ES-I3 (cell line): ENCODE data around the gene HAGHL.

Source experiments
- H3K36me3 ChIP-seq: 2 replicates; pipeline ENCODE4 v1.6.1; 2013; ENCODE audit warnings: mild to moderate bottlenecking, low read length, control low read depth, moderate library complexity; ENCODE audit not compliant: insufficient read depth
- H3K4me1 ChIP-seq: 2 replicates; pipeline ENCODE4 v1.6.1; 2013; ENCODE audit warnings: mild to moderate bottlenecking, control low read depth, low read length; ENCODE audit not compliant: insufficient read depth
- H3K9ac ChIP-seq: 2 replicates; pipeline ENCODE4 v1.6.1; 2013; ENCODE audit warnings: low read depth, mild to moderate bottlenecking, low read length, moderate library complexity
- H3K9me3 ChIP-seq: 2 replicates; pipeline ENCODE4 v1.6.1; 2013; ENCODE audit warnings: mild to moderate bottlenecking, low read length, moderate library complexity; ENCODE audit not compliant: control insufficient read depth, insufficient read depth

The HAGHL gene

GRCh38 chr16:695355-696089 lies 31.4 kb upstream of the HAGHL start:
- H3K36me3 ChIP-seq: no peaks in the 10 kb centered on the region
- H3K9me3 ChIP-seq: no peaks in the 10 kb centered on the region
- H3K4me1 ChIP-seq: no peaks in the 10 kb centered on the region
- peak overlapping the region; percentile 51 for H3K9ac ChIP-seq

DNA sequence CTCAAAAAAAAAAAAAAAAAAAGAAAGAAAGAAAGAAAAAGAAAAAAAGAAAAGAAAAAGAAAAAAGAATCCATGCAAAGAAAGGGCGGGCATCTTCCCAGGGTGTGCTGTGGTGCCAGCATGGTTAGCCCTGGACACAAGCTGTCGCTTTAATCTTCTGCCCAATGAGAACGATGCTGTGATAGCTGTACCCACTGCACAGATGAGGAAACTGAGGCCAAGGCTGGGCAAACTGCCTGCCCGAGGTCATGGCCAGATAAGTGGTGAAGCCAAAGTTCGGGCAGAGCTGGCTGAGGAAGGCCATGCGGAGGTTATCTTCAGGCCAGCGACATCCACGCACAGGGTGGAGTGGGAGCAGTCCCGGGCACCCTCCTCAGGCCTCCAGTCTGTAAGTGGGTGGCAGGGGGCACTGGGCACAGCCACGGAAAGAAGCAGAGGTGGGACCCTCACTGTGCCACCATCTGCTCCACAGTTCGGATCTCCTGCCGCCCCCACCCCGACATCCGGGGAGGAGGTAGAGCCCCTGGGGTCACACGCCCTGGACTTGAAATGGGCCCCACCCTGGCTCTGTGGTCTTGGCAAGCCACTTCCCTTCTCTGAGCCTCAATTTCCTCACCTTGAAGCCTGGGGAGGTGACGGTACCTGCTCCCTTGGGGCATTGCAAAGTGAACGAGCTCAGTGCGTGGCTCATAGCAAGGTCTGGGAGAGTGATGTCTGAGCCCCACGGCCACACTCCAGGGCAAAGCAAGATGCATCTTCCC lies 27.8 kb upstream of the HAGHL start:
- Histone ChIP-seq H3K4me1 (no peaks in the 10 kb centered on the region; the same call in 1 of the 2 replicates), H3K9me3 (no peaks in the 10 kb centered on the region), H3K9ac (no peak overlapping the region), H3K36me3 (no peaks in the 10 kb centered on the region)

DNA sequence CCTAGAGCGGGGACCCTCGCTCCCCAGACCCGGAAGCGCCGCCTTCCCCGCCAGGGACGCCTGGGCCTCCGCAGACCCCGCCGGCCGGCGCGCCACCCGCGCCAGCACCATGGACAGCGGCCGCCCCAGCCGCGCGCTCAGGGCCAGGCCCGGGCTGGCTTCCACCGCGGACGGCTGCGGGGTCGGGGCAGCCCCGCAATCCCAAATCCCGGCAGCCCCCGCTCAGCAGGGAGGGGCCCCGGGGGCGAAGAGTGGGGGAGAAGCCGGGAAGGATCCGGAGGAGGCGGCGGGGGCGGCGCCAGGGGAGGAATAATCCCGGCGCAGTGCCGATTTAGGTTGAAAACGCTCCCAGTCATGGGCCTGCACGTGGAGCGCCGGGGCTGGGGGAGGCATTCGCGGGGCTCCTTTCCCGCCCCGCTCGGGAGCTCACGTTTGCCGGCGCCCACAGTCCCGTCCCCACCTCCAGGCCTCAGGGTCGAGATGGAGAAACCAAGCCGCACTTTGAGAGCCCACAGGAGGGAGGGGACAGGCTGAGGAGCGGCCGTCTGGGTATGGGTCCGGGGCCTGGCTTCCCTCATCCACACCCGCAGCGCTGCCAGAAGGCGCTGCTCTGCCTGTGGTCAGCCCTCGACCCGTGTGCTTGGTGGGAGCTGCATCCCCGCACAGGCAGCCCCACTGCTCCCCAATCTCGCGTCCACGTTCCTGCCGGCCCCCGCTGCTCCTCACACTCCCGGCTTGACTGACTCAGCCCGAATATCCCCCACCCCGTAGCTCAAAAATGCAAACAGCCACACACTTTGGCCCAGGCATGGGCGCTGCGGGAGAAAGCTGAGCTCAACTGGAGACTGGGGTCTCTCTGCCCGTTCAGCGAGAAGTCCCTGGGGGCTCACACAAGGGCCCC lies 26.0 kb upstream of the HAGHL start:
- Histone ChIP-seq H3K9ac (no peak overlapping the region; the same call in 1 of the 2 replicates), H3K4me1 (no peaks in the 10 kb centered on the region; the same call in 1 of the 2 replicates), H3K9me3 (no peaks in the 10 kb centered on the region), H3K36me3 (no peaks in the 10 kb centered on the region)

GRCh38 chr16:702341-702740 lies 24.6 kb upstream of the HAGHL start:
- H3K9me3 ChIP-seq: no peaks in the 10 kb centered on the region
- H3K9ac ChIP-seq: no peak overlapping the region
- no peaks in the 10 kb centered on the region; the same call in 1 of the 2 replicates for H3K4me1 ChIP-seq
- no peaks in the 10 kb centered on the region for H3K36me3 ChIP-seq

DNA sequence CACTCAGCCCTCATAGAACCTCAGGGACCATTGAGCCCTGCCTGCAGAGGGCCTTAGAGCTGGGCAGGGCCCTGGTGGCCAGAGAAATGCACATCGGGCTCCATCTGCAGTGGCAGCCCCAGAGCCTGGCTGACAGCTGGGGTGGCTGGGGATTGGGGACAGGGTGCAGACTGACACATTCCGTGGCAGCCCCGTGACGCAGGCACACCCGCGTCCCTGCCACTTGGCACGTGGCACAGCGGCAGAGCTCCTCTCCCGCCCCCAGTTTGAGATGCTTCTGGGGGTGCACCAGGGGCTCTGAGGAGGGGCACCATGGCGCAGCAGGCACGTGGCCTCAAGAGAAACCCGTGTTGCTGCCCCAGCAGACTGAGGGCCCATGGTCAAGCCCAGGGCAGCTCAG lies 23.5 kb upstream of the HAGHL start:
- Histone ChIP-seq H3K4me1 (no peaks in the 10 kb centered on the region; the same call in 1 of the 2 replicates), H3K9ac (no peak overlapping the region), H3K9me3 (no peaks in the 10 kb centered on the region), H3K36me3 (no peaks in the 10 kb centered on the region)

- Histone ChIP-seq H3K9me3 (no peaks in the 10 kb centered on the region), H3K36me3 (no peaks in the 10 kb centered on the region), H3K4me1 (no peaks in the 10 kb centered on the region; the same call in 1 of the 2 replicates), H3K9ac (no peak overlapping the region)
Measured at GRCh38 chr16:704047-704446, 22.9 kb upstream of the HAGHL start.

- peak overlapping the region; percentile 30 for H3K9ac ChIP-seq
- H3K36me3 ChIP-seq: no peaks in the 10 kb centered on the region
- H3K4me1 ChIP-seq: peaks cover under 1% of the 10 kb centered on the region; the same call in 1 of the 2 replicates
- no peaks in the 10 kb centered on the region for H3K9me3 ChIP-seq
Measured at GRCh38 chr16:704552-705380, 22.1 kb upstream of the HAGHL start.

DNA sequence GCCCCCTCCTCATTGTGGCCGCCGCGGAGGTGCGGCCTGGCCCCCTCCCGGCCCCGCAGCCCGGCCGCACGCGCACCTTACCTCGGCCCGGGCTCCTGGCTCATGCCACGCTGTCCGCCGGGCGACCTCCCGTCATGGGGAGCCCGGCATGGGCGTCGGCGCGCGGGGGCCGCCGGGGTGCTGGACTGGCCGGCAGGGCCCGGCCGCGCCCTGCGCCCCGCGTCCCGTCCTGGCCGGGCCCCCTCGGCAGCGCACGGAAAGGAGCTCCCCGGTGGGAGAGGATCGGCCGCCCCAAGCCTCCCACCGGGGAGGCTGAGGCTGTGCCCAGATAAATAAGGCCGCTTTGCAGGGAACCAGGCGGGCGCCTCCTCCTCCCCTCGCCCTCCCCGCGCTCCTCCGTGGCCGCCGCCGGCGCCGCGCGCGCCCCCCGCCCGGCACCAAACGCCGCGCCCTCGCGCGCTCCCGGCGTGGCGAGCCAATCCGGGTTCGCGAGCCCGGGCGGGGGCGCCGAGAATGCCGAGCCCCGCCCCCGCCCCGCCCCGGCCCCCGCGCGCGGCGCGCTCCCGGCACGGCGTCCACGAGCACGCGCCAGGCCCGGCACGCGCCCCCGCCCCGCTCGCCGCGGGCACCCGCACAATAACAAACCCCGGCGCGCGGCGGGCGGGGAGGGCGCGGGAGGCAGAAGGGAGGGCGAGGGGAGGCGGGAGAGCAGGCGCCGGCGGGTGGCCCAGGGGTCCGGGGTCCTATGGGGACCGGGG lies 21.3 kb upstream of the HAGHL start, which contains the start of gene FBXL16:
FBXL16 (minus strand) TSS at position 371 of the 758 bp plus-strand sequence. CDS start 8,396 bp downstream, outside the sequence.
- H3K9me3 ChIP-seq: no peaks in the 10 kb centered on the region
- no peaks in the 10 kb centered on the region for H3K36me3 ChIP-seq
- H3K4me1 ChIP-seq: peaks cover 4% of the 10 kb centered on the region; the same call in 1 of the 2 replicates
- peak within 1 kb of the TSS; percentile 71 for H3K9ac ChIP-seq

GRCh38 chr16:706189-707061 lies 20.5 kb upstream of the HAGHL start:
- Histone ChIP-seq H3K9me3 (no peaks in the 10 kb centered on the region), H3K4me1 (peaks cover 4% of the 10 kb centered on the region; the same call in 1 of the 2 replicates), H3K9ac (peak overlapping the region; percentile 49; the same call in 1 of the 2 replicates), H3K36me3 (no peaks in the 10 kb centered on the region)

DNA sequence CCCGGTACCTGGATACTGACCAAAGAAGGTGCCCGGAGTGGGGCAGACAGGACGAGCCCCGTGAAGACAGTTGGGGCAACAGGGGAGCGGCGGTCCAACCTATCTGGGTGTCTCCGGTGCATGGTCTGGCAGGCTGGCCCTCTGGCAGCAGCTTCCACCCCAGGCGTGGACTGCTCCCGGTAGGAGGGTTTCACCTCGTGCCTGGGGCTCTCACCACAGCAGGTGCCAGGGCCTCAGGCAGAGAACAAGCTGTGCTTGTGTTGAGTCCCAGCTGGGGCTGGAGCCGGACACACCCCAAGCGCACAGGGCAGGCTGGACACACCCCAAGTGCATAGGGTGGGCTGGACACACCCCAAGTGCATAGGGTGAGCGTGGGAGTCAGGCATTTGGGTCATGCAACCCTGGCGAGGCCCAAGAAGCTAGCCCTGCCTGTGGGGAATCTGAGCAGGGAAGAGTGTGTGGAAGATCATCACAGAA lies 19.8 kb upstream of the HAGHL start:
- Histone ChIP-seq H3K9ac (no peak overlapping the region), H3K9me3 (no peaks in the 10 kb centered on the region), H3K36me3 (no peaks in the 10 kb centered on the region), H3K4me1 (peaks cover 4% of the 10 kb centered on the region; the same call in 1 of the 2 replicates)

DNA sequence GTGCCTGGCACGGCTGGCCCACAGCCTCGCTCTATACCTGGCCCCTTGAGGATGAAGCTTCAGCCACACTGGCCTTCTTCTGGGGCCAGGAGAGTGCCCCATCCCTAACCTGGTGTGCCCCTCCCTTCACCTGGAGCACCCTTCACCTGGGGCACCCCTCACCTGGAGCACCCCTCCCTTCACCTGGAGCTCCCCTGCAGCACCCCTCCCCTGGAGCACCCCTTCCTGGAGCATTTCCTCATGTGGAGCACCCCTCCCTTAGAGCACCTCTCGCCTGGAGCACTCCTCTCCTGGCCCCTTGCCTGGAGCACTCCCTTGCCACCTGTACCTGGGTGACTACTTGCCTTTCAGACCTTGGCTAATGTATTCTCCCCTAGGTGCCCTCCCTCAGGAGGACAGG lies 18.9 kb upstream of the HAGHL start:
- peaks cover 4% of the 10 kb centered on the region; the same call in 1 of the 2 replicates for H3K4me1 ChIP-seq
- no peaks in the 10 kb centered on the region for H3K36me3 ChIP-seq
- no peaks in the 10 kb centered on the region for H3K9me3 ChIP-seq
- H3K9ac ChIP-seq: no peak overlapping the region

DNA sequence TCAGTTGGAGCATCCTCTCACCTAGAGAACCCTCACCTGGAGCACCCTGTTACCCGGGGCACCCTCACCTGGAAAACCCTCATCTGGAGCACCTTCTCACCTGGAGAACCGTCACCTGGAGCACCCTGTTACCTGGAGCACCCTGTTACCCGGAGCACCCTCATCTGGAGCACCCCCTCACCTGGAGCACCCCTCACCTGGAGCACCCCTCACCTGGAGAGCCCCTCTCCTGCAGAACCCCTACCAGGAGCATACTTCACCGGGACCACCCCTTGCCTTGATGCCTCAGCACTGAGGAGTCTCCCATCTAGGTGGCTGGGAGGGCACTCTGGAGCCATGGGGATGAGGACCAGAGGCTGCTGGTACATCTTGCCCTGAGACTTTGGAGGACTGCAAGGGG lies 17.9 kb upstream of the HAGHL start:
- no peaks in the 10 kb centered on the region for H3K9me3 ChIP-seq
- peaks cover 4% of the 10 kb centered on the region; the same call in 1 of the 2 replicates for H3K4me1 ChIP-seq
- no peak overlapping the region for H3K9ac ChIP-seq
- H3K36me3 ChIP-seq: no peaks in the 10 kb centered on the region
